ENCODE results near the gene UBE2QL1. TPM values are rescaled to one million over a fixed set of nuclear protein-coding genes. Genes with fewer than 3 reads are reported as not detected.

UBE2QL1 gene
- total RNA-seq (2021) = 0.11 and 0.15 TPM in 2 replicates
- long read RNA-seq = 0 reads

GRCh38 chr5:6448622-6449464 lies at the start of gene UBE2QL1:
TSS of gene UBE2QL1 (plus strand) at chr5:6448859. CDS start at chr5:6448894, 35 bp downstream.
- DNase-seq = peak; percentile 45
- no peak within 1 kb of the TSS for H3K27ac Mint-ChIP-seq

More at GRCh38 chr5:6448622-6449464, at the start of gene UBE2QL1:
- Histone ChIP-seq H3K27me3 (ENCODE audit: insufficient read depth, low read length) (peaks cover 37% of the 10 kb centered on the region), H4K91ac (ENCODE audit: insufficient read length, low read depth, low read length) (no peak within 1 kb of the TSS), H2AFZ (ENCODE audit: low read length) (no peak within 1 kb of the TSS), H3K23ac (ENCODE audit: insufficient read length, low read depth, low read length) (no peak within 1 kb of the TSS), H4K20me1 (ENCODE audit: control insufficient read depth, insufficient read depth, insufficient read length) (no peaks in the 10 kb centered on the region), H4K5ac (ENCODE audit: insufficient read length, low read depth, low read length) (no peak within 1 kb of the TSS), H3K18ac (ENCODE audit: insufficient read length, low read depth, low read length) (no peak within 1 kb of the TSS), H3T11ph (ENCODE audit: low read length) (no peak within 1 kb of the TSS), H2BK20ac (ENCODE audit: low read depth, low read length, poor library complexity, severe bottlenecking) (no peak within 1 kb of the TSS), H2BK15ac (ENCODE audit: low read depth, low read length) (no peak within 1 kb of the TSS), H3K4ac (ENCODE audit: low read depth, low read length) (no peak within 1 kb of the TSS), H3K4me1 (ENCODE audit: insufficient read depth, low read length) (peaks cover 2% of the 10 kb centered on the region; the same call in 1 of the 2 replicates), H3K79me1 (ENCODE audit: insufficient read depth, low read depth, low read length, poor library complexity, severe bottlenecking) (no peaks in the 10 kb centered on the region), H3K9me3 (ENCODE audit: control insufficient read depth, low read depth, low read length) (no peaks in the 10 kb centered on the region), H3K14ac (ENCODE audit: insufficient read depth, low read length) (peak within 1 kb of the TSS; percentile 36; the same call in 1 of the 2 replicates), H2BK12ac (ENCODE audit: insufficient read length, low read depth, low read length) (no peak within 1 kb of the TSS), H3K79me2 (ENCODE audit: insufficient read depth, low read length) (no peaks in the 10 kb centered on the region), H2BK120ac (ENCODE audit: low read depth, low read length, poor library complexity, severe bottlenecking) (no peak within 1 kb of the TSS), H2BK5ac (ENCODE audit: insufficient read length, low read length) (no peak within 1 kb of the TSS), H3K4me2 (ENCODE audit: insufficient read depth, insufficient read length, low read length) (peak within 1 kb of the TSS; percentile 87), H4K8ac (replicated peaks; ENCODE audit: insufficient read length, low read depth, low read length) (no peak within 1 kb of the TSS), H3K56ac (ENCODE audit: insufficient read length, low read depth, low read length) (no peak within 1 kb of the TSS), H3K27ac (ENCODE audit: insufficient read length, low read depth, low read length) (no peak within 1 kb of the TSS), H3K9ac (ENCODE audit: extremely low read depth, insufficient read length, low read length) (no peak within 1 kb of the TSS), H2AK5ac (ENCODE audit: insufficient read length, low read length) (no peak within 1 kb of the TSS), H3K23me2 (ENCODE audit: insufficient read length, low read depth, low read length, poor library complexity, severe bottlenecking) (peaks cover 4% of the 10 kb centered on the region)
- no peaks in the 10 kb centered on the region; a peak in 1 of 7 replicates for H3K36me3 Mint-ChIP-seq (ENCODE audit: insufficient read depth in 1 of 3, low read depth in 3 of 3)
- H3K27me3 Mint-ChIP-seq (ENCODE audit: low read depth) = peaks cover 66% of the 10 kb centered on the region
- H3K4me3 Mint-ChIP-seq = peak within 1 kb of the TSS; percentile 63 to 86
- H3K9me3 Mint-ChIP-seq = no peaks in the 10 kb centered on the region
- peaks cover 13 to 18% of the 10 kb centered on the region in 2 experiments for H3K4me1 Mint-ChIP-seq
- no CpG with 5 or more reads among the region's 103 CpGs for WGBS (ENCODE audit: extremely low coverage, insufficient read length, low lambda C conversion rate)
- TF ChIP-seq CTCF (conservative IDR thresholded peaks at IDR 0.05) = no peak
